ENCODE data around the gene DHX40.

DHX40 gene

GRCh38 chr17:59641799-59642484 lies 76.5 kb downstream of the DHX40 start:
- peak overlapping the region; percentile 30 for H3K27ac ChIP-seq
- TF ChIP-seq, protein P1, sequence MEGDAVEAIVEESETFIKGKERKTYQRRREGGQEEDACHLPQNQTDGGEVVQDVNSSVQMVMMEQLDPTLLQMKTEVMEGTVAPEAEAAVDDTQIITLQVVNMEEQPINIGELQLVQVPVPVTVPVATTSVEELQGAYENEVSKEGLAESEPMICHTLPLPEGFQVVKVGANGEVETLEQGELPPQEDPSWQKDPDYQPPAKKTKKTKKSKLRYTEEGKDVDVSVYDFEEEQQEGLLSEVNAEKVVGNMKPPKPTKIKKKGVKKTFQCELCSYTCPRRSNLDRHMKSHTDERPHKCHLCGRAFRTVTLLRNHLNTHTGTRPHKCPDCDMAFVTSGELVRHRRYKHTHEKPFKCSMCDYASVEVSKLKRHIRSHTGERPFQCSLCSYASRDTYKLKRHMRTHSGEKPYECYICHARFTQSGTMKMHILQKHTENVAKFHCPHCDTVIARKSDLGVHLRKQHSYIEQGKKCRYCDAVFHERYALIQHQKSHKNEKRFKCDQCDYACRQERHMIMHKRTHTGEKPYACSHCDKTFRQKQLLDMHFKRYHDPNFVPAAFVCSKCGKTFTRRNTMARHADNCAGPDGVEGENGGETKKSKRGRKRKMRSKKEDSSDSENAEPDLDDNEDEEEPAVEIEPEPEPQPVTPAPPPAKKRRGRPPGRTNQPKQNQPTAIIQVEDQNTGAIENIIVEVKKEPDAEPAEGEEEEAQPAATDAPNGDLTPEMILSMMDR (conservative IDR thresholded peaks at IDR 0.05): no peak
- TF ChIP-seq ZFX (IDR thresholded peaks at IDR 0.05): no peak

DNA sequence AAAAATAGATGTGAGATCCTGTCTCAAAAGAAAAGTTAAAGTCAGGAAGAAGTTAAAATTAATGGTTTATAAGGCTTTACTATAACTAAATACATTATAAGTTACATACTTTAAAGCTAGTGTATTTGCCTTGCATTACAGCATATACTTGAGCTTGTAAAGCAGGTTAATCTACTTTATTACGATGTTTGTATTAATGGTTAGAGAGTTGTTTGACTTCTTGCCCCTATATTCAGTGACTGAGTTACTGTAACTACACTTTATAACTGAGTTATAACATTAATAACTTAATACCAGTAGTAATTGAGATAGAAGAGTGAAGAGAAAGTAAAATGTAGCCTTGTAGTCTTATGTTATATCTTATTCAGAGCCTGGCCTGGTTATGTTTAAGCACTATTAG lies 77.2 kb downstream of the DHX40 start:
- no peak overlapping the region for H3K27ac ChIP-seq

DNA sequence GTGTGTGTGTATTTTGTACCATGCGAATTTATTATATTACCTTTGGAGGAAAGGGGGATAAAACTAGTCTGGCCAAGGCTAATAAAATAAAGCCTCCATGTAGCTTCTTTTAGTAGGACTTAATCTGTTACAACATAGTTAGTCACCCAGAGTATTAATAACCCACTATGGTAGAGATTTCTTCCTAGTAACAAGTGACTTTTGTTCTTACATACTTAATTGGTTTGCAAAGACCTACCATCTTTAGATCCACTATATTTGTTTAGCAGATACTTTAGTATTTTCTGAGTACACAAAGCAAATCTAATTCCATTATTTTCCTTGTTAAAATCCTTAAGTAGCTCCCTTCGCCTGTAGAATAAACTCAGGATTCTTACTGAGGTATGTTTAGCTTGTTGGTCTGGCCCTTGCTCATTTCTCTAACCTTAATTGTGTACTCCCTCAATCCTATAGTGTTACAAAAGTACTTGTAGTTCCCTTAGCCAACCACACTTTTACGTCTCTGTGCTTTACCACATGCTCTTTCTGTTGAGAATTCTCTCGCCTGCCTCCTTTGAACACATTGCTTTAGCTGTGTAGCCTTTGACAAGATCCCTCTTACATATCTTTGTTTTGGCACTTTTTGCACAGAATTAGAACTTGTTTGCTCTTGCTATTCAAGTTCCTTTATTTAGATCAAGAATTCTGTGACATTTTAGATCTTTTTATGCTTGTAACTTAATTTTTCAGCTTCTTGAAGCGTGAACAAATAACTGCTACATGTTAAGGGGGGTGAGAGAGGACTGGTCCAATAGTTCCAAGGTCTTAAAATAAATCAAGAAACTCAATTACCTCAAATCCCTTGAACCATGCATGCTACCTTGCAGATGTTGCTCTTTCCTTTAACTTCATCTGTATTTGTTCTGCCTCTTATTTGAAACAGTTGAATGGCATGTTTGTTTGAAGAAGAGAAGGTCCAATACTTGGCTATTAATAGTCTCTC lies 78.0 kb downstream of the DHX40 start:
- no peak for TF ChIP-seq ZFX (IDR thresholded peaks at IDR 0.05)
- TF ChIP-seq, protein P1 (conservative IDR thresholded peaks at IDR 0.05): no peak; the same call in 1 of the 2 replicates
- H3K27ac ChIP-seq: no peak overlapping the region

More for the DNA sequence above, 77.2 kb downstream of the DHX40 start:
- TF ChIP-seq, protein P1 (conservative IDR thresholded peaks at IDR 0.05): no peak
- no peak for TF ChIP-seq ZFX (IDR thresholded peaks at IDR 0.05)

GRCh38 chr17:59647288-59647687 lies 81.9 kb downstream of the DHX40 start:
- H3K27ac ChIP-seq: no peak overlapping the region
- TF ChIP-seq, protein P1 (conservative IDR thresholded peaks at IDR 0.05): no peak
- no peak for TF ChIP-seq ZFX (IDR thresholded peaks at IDR 0.05)

GRCh38 chr17:59649886-59650285 lies 84.5 kb downstream of the DHX40 start:
- TF ChIP-seq ZFX (IDR thresholded peaks at IDR 0.05): no peak
- TF ChIP-seq, protein P1 (conservative IDR thresholded peaks at IDR 0.05): no peak
- H3K27ac ChIP-seq: no peak overlapping the region

DNA sequence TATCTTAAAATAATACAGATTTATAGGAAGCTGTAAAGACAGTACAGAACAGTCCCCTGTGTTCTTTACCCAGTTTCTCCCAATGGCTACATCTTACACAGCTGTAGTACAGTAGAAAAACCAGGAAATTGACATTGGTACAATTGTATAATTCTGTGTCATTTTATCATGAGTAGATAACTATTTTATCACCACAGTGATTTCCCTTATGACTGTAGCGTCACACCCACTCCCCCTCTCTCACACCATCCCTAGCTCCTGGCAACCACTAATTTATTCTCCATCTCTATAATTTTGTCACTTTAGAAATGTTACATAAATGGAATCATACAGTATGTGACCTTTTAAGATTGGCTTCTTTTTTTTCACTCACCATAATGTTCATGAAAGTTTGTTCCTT lies 85.2 kb downstream of the DHX40 start:
- no peak for TF ChIP-seq ZFX (IDR thresholded peaks at IDR 0.05)
- TF ChIP-seq, protein P1 (conservative IDR thresholded peaks at IDR 0.05): no peak
- no peak overlapping the region for H3K27ac ChIP-seq

DNA sequence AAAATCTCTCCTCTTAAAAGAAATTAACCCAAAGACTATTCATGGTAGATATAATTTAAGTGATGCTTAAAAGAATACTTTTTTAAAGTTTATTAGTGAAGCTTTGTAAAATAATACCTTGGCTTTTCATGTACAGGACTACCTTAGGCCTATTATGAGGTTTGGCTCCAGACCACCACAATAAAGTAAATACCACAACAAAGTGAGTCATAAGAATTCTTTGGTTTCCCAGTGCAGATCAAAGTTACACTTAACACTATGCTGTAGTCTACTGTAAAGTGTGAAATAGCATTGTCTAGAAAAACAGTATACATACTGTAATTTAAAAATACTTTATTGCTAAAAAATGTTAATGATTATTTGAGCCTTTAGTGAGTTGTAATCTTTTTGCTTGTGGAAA lies 85.9 kb downstream of the DHX40 start:
- TF ChIP-seq, protein P1 (conservative IDR thresholded peaks at IDR 0.05): no peak
- TF ChIP-seq ZFX (IDR thresholded peaks at IDR 0.05): no peak
- H3K27ac ChIP-seq: no peak overlapping the region
